ENCODE results near the gene ATL2. TPM values are rescaled to one million over a fixed set of nuclear protein-coding genes. Genes with fewer than 3 reads are reported as not detected.
A peak's percentile ranks its signal among the peaks of the same experiment; 100 is the strongest.

Gene ATL2
- 10 to 100 TPM; 54.9 to 66.5 TPM for total RNA-seq

DNA sequence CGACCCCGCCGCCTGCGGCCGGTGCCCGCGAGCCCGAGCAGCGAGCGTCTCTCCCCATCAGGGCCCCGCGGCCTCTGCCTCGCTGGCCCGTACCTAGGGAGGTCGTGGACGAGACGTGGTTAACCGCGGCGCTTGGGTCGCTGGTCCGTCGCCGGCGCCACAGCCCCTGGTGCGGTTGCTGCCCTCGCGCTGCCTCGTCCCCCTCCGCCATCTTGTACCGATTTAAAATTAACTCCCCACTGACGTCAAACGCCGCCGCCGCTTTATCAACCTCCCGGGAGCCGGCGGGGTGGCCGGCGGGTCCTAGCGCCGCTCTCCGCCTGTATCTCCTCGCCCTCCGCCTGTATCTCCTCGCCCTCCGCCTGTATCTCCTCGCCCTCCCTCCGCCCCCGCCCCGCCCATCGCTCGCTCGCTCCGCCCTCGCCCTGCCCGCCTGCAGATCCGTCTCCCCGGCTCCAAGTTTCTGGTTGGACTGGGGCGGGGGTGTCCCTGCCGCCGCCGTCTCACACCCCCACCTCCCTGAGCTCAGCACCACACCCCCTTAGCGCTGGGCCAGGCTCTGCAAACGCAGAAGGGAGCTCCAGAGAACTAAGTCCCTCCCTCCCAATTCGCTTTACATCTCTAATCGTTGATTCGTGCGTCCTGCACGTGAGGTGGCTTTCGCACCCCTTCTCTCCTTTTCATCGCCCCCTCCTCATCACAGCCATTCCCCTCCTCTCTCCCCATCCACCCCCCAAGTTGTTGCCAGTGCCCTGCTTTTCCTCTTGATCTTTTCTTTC is at the start of gene ATL2:
TSS of gene ATL2 (minus strand) at position 224 of the 779 bp plus-strand sequence. CDS start at position 211, 13 bp downstream.
- H3K9me3 ChIP-seq, result no peaks in the 10 kb centered on the region
- peak within 1 kb of the TSS; percentile 97 to 98 for H3K9ac ChIP-seq (ENCODE audit: low read depth in 2 of 2, low read length in 2 of 2)
- no peaks in the 10 kb centered on the region for H3K36me3 ChIP-seq
- peak within 1 kb of the TSS; percentile 89 for H3K4me3 ChIP-seq
- TF ChIP-seq CTCF (IDR thresholded peaks at IDR 0.05), result no peak
- H3K27me3 ChIP-seq, result no peaks in the 10 kb centered on the region
- DNase-seq, result peak; percentile 97
- peak within 1 kb of the TSS; percentile 97 for H3K27ac ChIP-seq
- H3K4me1 ChIP-seq, result no peaks in the 10 kb centered on the region
- intact Hi-C loops (cut with DNase I), result no loop called here

DNA sequence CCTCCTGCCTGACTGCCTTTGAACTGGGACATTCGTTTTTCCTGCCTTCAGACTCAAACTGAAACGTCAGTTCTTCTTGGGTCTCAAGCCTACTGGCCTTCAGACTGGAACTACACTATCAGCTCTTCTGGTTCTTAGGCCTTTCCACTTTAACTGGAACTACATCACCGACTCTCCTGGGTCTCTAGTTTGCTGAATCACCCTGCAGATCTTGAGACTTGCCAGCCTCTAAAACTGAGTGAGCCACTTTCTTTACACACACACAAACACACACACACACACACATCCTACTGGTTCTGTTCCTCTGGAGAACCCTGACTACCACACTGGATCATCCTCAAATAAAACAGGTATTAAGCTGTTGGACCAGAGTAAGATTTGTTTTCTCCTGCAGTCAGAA is 46.7 kb upstream of the ATL2 start:
- Histone ChIP-seq H3K4me1 (no peaks in the 10 kb centered on the region), H3K9ac (ENCODE audit: low read depth in 2 of 2, low read length in 2 of 2) (no peak overlapping the region), H3K9me3 (no peaks in the 10 kb centered on the region), H3K4me3 (no peak overlapping the region), H3K36me3 (no peaks in the 10 kb centered on the region), H3K27me3 (no peaks in the 10 kb centered on the region), H3K27ac (no peak overlapping the region)
- no peak for DNase-seq
- intact Hi-C loops (cut with DNase I), result no loop called here
- no peak for TF ChIP-seq CTCF (IDR thresholded peaks at IDR 0.05)

DNA sequence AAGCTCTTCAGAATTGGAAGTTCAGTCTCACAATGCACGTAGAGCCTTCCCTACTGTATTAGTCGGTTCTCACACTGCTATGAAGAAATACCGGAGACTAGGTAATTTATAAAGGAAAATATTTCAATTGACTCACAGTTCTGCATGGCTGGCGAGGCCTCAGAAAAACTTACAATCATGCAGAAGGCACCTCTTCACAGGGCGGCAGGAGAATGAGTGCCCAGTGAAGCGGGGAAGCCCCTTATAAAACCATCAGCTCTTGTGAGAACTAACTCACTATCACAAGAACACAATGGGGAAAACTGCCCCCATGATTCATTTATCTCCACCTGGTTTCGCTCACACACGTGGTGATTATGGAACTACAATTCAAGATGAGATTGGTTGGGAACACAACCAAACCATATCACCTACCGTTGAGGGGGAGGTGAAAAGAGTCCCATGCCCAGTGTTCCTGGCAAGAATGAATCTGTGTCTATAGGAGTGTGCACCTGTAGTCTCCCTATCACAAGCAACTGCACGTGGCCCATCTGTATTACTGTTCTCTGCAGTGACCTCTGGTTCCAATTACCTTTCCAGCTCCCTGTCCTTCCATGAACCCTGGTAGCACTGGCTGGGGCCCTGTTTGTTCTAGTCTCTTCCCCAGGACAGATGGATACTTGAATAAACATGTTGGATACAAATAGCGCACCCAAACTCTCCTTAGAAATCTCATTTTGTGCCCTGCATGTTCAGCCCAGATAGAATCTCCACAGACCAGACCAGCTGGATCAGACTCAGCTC is 44.4 kb upstream of the ATL2 start:
- no peaks in the 10 kb centered on the region for H3K36me3 ChIP-seq
- H3K9ac ChIP-seq (ENCODE audit: low read depth in 2 of 2, low read length in 2 of 2), result no peak overlapping the region
- H3K4me3 ChIP-seq, result no peak overlapping the region
- no peak for DNase-seq
- H3K9me3 ChIP-seq, result no peaks in the 10 kb centered on the region
- no peaks in the 10 kb centered on the region for H3K27me3 ChIP-seq
- H3K27ac ChIP-seq, result no peak overlapping the region
- TF ChIP-seq CTCF (IDR thresholded peaks at IDR 0.05), result no peak
- H3K4me1 ChIP-seq, result no peaks in the 10 kb centered on the region
- intact Hi-C loops (cut with DNase I), result no loop called here

- Histone ChIP-seq H3K27ac (no peak overlapping the region), H3K4me1 (no peaks in the 10 kb centered on the region), H3K27me3 (no peaks in the 10 kb centered on the region)
Measured at GRCh38 chr2:38419499-38419898, 42.4 kb upstream of the ATL2 start.

GRCh38 chr2:38418735-38419134 is 41.7 kb upstream of the ATL2 start:
- Histone ChIP-seq H3K36me3 (no peaks in the 10 kb centered on the region), H3K9me3 (no peaks in the 10 kb centered on the region), H3K4me1 (no peaks in the 10 kb centered on the region), H3K9ac (ENCODE audit: low read depth in 2 of 2, low read length in 2 of 2) (no peak overlapping the region), H3K27me3 (no peaks in the 10 kb centered on the region), H3K4me3 (no peak overlapping the region), H3K27ac (no peak overlapping the region)
- DNase-seq, result no peak
- intact Hi-C loops (cut with DNase I), result no loop called here
- no peak for TF ChIP-seq CTCF (IDR thresholded peaks at IDR 0.05)

More at GRCh38 chr2:38419499-38419898, 42.4 kb upstream of the ATL2 start:
- intact Hi-C loops (cut with DNase I), result no loop called here
- Histone ChIP-seq H3K36me3 (no peaks in the 10 kb centered on the region), H3K9me3 (no peaks in the 10 kb centered on the region), H3K4me3 (no peak overlapping the region), H3K9ac (ENCODE audit: low read depth in 2 of 2, low read length in 2 of 2) (no peak overlapping the region)
- DNase-seq, result no peak
- no peak for TF ChIP-seq CTCF (IDR thresholded peaks at IDR 0.05)
